ENCODE results near the gene LGR6.
A peak's percentile ranks its signal among the peaks of the same experiment; 100 is the strongest.

The LGR6 gene

GRCh38 chr1:202202500-202203168 lies 9.0 kb downstream of the LGR6 start:
- DNase-seq: no peak

GRCh38 chr1:202203238-202204039 lies 9.8 kb downstream of the LGR6 start:
- DNase-seq: no peak

GRCh38 chr1:202204065-202204464 lies 10.5 kb downstream of the LGR6 start:
- no peak for DNase-seq

GRCh38 chr1:202205523-202206190 lies 12.1 kb downstream of the LGR6 start:
- DNase-seq: peak; percentile 45

- peak; percentile 65 for DNase-seq
Observed at GRCh38 chr1:202207292-202207691, 13.7 kb downstream of the LGR6 start.

- DNase-seq: peak; percentile 81
Observed at GRCh38 chr1:202208351-202208857, 14.8 kb downstream of the LGR6 start.

GRCh38 chr1:202210385-202210784 lies 16.8 kb downstream of the LGR6 start:
- peak; percentile 45 for DNase-seq

GRCh38 chr1:202210969-202211368 lies 17.4 kb downstream of the LGR6 start:
- no peak for DNase-seq

GRCh38 chr1:202212787-202213186 lies 19.2 kb downstream of the LGR6 start:
- DNase-seq: no peak

- DNase-seq: no peak
Observed at GRCh38 chr1:202213361-202214088, 19.9 kb downstream of the LGR6 start.

- DNase-seq: peak; percentile 50
Observed at GRCh38 chr1:202214089-202214843, 20.7 kb downstream of the LGR6 start.

- no peak for DNase-seq
Observed at GRCh38 chr1:202215472-202216130, 22.0 kb downstream of the LGR6 start.

- DNase-seq: no peak
Observed at GRCh38 chr1:202216691-202217090, 23.1 kb downstream of the LGR6 start.

GRCh38 chr1:202217516-202217915 lies 23.9 kb downstream of the LGR6 start:
- no peak for DNase-seq

GRCh38 chr1:202217951-202218350 lies 24.4 kb downstream of the LGR6 start:
- no peak for DNase-seq

GRCh38 chr1:202220733-202221132 lies 27.1 kb downstream of the LGR6 start:
- no peak for DNase-seq

GRCh38 chr1:202221911-202222909 lies 28.6 kb downstream of the LGR6 start:
- peak; percentile 50 for DNase-seq

GRCh38 chr1:202223121-202223860 lies 29.7 kb downstream of the LGR6 start:
- no peak for DNase-seq

- DNase-seq: no peak
Observed at GRCh38 chr1:202224453-202224852, 30.9 kb downstream of the LGR6 start.

All from eye (tissue), 1 donor.